ENCODE measurements around the gene CASKIN2. TPM values are rescaled to one million over a fixed set of nuclear protein-coding genes. Genes with fewer than 3 reads are reported as not detected.
A peak's percentile ranks its signal among the peaks of the same experiment; 100 is the strongest.

Gene CASKIN2
- total RNA-seq, 2 donors from 2014 or later = 37.7 to 60.2 TPM

DNA sequence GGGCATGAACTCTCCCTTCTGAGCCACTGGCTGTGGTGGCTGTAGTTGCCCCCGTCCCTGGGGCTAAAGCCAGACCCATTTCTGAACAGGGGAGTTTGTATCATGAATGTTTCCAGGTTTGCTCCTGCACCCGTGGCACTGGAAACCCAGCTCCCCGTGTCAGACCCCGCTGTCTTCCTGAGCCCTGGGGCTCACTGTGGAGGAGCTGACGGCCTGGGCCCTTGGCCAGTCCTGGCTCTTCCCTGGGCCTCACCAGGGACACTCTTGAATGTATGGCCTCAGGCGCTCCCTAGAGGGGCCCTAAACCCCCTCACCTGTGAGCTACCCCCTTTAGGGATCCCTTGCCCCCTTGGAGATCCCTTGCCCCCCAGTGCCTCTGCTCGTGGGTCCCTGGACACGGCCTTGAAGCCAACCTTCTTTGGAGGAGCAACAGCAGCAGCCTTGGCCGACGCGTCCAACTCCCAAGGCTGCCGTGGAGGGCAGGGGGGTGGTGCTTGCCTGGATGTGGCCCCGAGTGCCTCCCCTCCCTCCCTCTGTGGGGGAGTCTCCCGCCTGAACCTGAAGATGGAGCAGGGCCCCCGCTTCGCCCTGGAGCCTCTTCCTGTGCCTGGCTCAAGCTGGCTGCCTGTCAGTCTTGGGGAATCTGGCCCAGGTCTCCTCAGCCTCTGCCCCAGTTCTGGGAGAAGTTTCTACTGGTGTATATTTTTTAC lies 15.9 kb downstream of the CASKIN2 start:
- ATAC-seq (peak; percentile 18 to 22), DNase-seq (no peak)
- intact Hi-C loops (cut with DNase I) = no loop called here

DNA sequence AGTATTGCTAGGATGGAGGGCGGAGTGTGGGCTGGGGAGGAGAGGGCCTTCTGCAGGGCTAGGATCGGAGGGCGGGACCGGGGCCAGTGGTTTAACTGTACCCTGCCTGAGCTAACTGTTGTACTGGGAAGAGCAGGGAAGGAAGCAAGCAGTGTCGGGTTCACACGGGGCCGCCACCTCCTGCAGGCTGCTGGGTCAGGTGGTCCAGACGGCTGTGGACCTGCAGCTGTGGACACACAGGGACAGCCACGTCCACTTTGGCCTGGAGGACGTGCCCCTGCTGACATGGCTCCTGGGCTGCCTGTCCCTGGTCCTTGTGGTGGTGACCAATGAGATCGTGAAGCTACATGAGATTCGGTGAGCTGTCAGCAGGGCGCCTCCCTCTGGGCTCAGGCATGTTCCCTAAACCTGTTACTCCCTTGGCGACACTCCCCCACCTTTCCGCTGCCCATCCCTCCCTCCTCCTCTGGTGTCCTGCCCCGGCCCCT lies 16.6 kb downstream of the CASKIN2 start:
- intact Hi-C loops (cut with DNase I) = no loop called here
- DNase-seq = no peak
- ATAC-seq = peak in 1 of 2 donors; percentile 3

DNA sequence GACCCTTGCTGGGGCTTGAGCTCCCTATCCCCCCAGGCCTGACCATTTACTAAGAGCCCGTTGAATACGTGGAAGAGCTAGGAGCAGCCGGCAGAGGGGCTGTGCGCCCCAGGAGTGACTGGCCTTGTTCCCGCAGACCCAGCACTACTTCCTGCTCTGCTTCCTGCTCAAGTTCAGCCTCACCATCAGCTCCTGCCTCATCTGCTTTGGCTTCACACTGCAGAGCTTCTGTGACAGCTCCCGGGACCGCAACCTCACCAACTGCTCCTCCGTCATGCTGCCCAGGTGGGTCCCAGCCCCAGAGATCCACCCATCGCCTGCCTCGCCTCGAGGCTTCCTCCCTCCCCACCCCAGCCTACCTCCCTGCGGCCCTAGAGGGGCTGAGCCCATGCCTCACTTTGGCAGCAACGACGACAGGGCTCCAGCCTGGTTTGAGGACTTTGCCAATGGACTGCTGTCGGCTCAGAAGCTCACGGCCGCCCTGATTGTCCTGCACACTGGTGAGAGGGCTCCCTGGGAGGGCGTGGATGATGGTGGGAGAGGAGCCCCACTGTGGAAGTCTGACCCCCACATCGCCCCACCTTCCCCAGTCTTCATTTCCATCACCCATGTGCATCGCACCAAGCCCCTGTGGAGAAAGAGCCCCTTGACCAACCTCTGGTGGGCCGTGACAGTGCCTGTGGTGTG lies 17.2 kb downstream of the CASKIN2 start:
- intact Hi-C loops (cut with DNase I) = no loop called here
- DNase-seq (no peak), ATAC-seq (no peak)

DNA sequence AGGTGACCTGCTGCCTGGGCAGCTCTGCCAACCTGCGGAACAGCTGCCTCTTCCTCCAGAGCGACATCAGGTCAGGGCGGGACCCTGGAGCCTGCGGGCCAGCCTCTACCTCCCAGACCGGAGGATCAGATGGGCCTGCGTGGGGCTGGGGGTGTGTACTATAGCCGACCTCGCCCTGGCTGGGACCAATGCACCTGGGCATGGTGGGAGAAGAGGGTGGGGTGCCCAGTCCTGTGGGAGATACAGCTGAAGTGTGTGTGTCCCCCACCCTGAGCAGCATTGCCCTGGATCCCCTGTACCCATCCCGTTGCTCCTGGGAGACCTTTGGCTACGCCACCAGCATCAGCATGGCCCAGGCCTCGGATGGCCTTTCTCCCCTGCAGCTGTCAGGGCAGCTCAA lies 19.3 kb downstream of the CASKIN2 start:
- no peak for ATAC-seq
- intact Hi-C loops (cut with DNase I) = no loop called here
- no peak for DNase-seq

DNA sequence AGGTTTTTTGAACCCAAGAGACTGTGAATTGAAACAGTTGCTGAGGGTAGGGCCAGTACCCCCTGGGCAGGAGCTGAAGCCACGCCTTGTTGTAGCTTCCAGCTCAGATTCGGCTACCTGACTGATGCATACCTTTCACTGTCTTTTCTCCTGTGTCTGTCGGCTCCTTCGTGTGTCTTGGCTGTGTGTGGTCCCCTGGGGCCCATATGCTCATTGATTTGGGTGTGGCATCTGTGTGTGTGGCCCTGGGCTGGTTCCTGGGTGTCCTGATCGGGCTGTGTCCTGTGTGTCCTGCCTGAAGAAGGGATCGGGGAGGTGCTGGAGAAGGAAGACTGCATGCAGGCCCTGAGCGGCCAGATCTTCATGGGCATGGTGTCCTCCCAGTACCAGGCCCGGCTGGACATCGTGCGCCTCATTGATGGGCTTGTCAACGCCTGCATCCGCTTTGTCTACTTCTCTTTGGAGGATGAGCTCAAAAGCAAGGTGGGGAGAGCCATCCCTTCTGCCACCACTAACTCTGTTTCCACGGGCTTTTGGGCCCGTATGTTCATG lies 20.9 kb downstream of the CASKIN2 start:
- ATAC-seq (no peak), DNase-seq (no peak)
- intact Hi-C loops (cut with DNase I) = no loop called here

DNA sequence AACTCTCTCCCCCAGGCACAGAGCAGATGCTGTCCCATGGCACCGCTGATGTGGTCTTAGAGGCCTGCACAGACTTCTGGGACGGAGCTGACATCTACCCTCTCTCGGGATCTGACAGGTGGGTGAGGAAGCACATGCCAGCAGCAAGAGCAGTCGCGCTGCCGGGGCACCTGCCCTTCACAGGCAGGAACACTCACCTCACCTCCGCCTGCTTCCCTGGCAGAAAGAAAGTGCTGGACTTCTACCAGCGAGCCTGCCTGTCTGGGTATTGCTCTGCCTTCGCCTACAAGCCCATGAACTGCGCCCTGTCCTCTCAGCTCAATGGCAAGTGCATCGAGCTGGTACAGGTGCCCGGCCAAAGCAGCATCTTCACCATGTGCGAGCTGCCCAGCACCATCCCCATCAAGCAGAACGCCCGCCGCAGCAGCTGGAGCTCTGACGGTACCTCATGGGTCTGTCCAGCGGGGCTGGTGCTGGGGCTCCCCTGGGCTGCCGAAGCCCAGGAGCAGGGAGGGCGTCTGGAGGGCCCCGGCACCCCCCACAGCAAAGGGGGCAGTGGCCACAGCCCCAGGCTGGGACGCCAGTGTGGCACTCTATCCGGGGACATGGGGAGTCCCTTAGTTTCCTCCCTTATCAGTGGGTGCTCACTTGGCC lies 21.7 kb downstream of the CASKIN2 start:
- no peak for DNase-seq
- ATAC-seq = no peak
- intact Hi-C loops (cut with DNase I) = no loop called here

DNA sequence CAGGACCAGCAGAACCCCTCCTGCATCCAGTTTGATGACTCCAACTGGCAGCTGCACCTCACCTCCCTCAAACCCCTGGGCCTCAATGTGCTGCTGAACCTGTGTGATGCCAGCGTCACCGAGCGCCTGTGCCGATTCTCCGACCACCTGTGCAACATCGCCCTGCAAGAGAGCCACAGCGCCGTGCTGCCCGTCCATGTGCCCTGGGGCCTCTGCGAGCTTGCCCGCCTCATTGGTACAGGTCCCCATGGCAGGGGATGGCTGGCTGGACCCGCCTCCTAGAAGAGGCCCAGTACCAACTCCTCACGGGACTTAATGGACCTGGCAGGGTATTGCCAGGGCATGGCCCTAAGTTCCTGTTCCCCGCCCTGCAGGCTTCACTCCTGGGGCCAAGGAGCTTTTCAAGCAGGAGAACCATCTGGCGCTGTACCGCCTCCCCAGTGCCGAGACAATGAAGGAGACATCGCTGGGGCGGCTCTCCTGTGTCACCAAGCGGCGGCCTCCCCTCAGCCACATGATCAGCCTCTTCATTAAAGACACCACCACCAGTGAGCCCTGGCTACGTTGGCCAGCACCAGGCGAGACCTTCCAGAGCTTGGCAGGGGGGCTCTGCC lies 22.7 kb downstream of the CASKIN2 start:
- intact Hi-C loops (cut with DNase I) = no loop called here
- DNase-seq (no peak), ATAC-seq (no peak)

DNA sequence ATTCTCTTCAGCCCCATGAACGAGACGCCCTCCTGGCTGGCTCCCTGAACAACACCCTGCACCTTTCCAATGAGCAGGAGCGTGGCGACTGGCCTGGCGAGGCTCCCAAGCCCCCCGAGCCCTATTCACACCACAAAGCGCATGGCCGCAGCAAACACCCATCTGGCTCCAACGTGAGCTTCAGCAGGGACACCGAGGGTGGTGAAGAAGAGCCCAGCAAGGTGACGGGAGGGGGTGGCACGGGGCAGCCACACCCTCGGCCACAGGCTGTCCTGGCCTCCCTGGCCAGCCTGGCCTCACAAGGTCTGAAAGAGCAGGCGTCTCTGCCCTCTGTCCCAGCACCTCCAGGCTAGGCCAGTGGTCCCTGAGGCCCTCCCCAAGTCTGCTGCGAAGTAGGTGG lies 23.7 kb downstream of the CASKIN2 start:
- ATAC-seq = no peak
- no peak for DNase-seq
- intact Hi-C loops (cut with DNase I) = no loop called here

DNA sequence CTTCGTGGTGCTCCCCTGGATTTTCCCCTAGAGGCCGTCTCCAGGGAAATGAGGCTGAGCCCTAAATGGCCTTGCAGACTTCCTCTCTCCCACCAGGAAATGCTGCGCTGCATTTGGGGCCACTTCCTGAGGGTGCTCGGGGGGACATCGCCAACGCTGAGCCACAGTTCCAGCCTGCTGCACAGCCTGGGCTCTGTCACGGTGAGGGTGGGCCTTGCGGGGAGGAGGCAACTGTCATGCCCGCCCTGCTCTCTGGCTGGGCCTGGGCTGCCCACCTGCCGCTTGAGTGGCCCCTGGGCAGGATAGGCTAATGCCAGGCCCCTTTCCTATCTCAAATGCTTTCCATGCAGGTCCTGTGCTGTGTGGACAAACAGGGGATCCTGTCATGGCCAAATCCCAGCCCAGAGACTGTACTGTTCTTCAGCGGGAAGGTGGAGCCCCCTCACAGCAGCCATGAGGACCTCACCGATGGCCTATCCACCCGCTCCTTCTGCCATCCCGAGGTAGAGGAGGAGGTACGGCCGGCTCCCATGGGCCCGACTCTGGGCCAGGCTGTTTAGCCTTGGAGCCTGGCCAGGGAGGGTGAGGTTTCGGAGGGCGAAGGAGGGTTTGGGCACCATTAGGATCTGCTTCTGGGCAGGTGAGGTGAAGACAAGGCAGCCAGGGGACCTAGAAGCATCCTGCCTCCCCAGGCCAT lies 24.2 kb downstream of the CASKIN2 start:
- ATAC-seq (no peak), DNase-seq (no peak)
- intact Hi-C loops (cut with DNase I) = no loop called here

DNA sequence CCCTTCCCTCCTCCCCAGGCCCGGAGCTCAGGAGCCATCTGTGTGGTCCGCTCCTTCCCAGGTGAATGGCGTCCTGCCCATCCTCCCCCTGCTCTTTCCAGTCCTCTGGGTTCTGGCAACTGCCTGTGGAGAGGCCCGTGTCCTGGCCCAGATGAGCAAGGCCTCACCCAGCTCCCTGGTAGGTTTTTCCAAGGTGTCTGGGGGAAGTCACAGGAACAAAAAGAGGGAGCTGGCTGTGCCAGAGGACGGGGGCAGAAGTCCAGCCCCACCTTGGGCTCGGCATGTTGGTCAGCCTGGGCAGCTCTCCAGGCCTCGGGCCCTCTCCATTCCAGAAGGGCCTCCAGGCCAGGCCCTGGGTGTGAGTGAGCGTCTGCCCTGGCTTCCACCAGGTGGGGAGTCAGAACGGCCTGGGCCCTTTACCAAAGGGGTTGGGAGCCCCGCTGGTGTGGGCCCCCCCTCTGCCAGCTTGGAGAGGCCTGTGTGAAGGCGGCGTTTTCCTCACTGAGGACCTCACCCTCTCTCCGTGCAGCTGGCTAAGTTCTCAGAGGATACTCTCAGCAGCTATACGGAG lies 25.1 kb downstream of the CASKIN2 start:
- ATAC-seq (peak; percentile 15 to 31), DNase-seq (no peak)
- intact Hi-C loops (cut with DNase I) = no loop called here

DNA sequence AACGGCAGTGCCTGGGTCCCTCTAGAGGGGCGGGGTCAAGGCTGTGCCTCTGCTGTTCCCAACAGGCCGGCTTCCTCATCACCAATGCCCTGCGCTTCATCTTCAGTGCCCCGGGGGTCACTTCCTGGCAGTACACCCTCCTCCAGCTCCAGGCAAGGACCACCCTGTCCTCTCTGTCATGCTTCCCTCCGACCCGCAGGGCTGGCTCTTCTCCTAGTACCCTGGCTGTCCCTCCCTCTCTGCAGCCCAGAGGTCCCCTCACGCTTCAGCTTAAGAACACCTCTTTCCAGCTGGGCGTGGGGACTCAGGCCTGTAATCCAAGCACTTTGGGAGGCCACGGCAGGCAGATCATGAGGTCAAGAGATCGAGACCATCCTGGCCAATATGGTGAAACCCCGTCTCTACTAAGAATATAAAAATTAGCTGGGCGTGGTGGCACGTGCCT lies 25.8 kb downstream of the CASKIN2 start:
- intact Hi-C loops (cut with DNase I) = loop anchor here in 1 of 2 donors (10.0 kb wide), 1 partner anchor 55 kb away; no protein-coding TSS in a partner anchor
- no peak for ATAC-seq
- no peak for DNase-seq

DNA sequence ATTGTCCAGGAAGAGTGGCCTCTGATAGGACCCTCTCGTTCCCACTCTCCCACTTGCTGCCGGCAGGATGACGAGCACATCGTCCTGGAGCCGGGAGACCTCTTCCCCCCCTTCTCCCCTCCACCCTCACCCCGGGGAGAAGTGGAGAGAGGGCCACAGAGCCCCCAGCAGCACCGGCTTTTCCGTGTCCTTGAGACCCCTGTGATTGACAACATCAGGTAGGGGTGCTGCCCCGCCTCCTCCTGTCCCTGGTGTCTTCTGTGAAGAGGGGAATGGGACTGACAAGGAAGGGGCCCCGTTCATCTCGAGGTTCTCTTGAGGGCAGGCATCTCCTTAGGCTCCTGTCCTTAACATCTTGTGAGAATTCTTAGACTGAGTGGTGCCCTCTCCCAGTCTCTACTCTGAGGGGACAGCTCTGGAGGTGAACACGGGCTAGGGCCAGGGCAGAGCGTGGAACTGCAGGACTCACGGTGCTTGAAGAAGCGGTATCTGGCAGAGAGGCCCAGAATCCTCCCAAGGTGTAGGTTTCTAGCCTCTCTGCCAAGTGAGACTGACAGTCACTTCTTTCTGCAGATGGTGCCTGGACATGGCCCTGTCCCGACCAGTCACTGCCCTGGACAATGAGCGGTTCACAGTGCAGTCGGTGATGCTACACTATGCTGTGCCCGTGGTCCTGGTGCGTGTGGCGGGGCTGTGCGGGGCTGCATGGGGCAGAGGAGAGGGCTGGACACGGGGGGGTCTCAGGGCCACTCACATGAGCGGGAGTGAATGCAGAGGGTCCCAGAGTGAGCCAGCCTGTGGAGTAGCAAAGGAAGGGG lies 26.4 kb downstream of the CASKIN2 start:
- intact Hi-C loops (cut with DNase I) = loop anchor here in 1 of 2 donors (10.0 kb wide), 1 partner anchor 54 kb away; no protein-coding TSS in a partner anchor
- ATAC-seq = no peak
- no peak for DNase-seq

DNA sequence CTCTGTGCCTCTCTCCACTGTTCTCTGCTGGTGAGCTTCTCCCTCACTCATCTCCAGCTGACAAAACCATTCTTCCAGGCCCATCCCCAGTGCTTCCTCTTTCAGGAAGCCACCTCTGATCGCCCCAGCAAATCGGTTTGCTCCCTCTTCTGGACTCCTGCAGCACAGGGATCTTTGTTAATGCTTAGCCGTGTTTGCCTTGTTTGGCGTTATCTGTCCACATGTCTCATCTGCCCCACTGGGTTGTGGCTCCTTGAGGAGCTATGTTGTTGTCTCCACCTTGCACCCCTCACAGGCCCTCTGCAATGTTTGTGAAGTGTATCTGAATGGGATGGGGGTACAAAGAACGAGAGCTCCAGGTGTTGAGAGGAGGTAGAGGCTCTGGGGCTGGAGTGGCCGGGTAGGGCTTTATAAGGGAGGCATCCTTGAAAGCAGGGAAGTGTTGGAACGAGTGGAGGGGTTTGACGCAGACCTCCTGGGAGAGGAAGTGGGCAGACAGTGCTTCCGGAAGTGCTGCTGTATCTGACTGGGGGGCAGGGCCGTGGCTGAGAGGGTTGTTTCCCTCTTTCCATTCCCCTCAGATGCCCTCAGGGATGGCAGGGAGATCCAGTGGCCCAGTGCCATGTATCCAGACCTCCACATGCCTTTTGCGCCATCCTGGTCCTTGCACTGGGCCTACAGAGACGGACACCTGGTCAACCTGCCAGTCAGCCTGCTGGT lies 27.8 kb downstream of the CASKIN2 start:
- peak; percentile 40 to 46 for ATAC-seq
- intact Hi-C loops (cut with DNase I) = loop anchor here in 1 of 2 donors (10.0 kb wide), 1 partner anchor 53 kb away; no protein-coding TSS in a partner anchor
- no peak for DNase-seq

DNA sequence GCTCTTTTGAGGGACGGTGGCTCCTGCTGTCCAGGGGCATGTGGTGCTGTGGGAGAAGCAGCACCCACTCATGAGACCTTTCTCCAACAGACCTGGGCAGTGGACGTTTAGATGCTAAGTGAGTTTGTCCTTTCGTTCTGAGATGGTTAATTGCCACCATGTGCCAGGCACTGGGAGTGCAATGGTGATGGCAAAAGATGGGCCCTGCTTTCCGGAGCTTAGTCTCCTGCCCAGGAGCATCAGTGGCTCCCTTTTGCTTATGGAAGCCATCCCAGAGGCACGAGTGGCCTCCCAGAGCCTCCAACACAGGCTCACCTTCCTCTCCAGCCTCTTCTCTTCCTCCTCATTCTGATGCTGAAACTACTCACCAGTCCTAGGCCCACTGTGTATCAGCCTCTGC lies 28.4 kb downstream of the CASKIN2 start:
- DNase-seq (peak; percentile 12), ATAC-seq (no peak)
- intact Hi-C loops (cut with DNase I) = loop anchor here in 1 of 2 donors (10.0 kb wide), 1 partner anchor 52 kb away; no protein-coding TSS in a partner anchor

DNA sequence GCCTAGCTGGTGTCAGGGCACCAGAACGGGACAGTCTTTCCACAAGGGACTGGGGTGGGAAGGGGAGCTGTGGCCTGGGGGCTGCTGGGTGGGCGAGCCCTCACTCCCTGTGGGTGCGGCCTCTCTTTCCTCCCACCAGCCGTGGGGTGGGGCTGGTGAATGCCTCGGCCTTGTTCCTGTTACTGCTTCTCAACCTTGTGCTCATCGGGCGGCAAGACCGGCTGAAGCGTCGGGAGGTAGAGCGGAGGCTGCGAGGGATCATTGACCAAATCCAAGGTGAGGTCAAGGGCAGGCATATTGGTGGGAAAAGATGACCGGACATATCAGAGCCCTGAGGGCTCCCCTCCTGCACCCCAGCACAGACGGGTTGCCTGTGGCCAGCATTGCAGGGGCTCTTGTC lies 29.2 kb downstream of the CASKIN2 start:
- peak; percentile 20 for DNase-seq
- intact Hi-C loops (cut with DNase I) = loop anchor here in 1 of 2 donors (10.0 kb wide), 1 partner anchor 51 kb away; no protein-coding TSS in a partner anchor
- ATAC-seq = no peak

DNA sequence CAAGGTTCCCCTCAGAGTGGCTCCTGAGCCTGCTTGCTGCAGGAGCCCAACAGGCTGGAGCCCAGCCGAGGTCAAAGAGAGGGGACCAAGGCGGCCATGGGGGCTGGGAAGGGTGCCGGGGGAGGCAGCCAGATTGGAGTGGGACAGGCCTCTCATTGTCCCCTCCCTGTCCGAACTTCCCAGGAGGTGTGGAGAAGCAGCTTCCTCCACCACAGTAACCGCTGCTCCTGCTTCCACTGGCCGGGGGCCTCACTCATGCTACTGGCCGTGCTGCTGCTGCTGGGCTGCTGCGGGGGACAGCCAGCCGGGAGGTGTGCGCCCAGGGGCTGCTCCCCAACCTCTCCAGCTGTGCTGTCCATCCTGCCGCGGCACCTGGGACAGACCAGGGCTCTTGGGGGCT lies 29.6 kb downstream of the CASKIN2 start:
- DNase-seq (peak; percentile 40), ATAC-seq (peak in 1 of 2 donors; percentile 4)
- intact Hi-C loops (cut with DNase I) = loop anchor here in 1 of 2 donors (10.0 kb wide), 1 partner anchor 51 kb away; no protein-coding TSS in a partner anchor

Data from left cardiac atrium (tissue), 4 donors.